Central memory CD4-positive, alpha-beta T cell (primary cell): ENCODE measurements around the gene PSMD2.
A peak's percentile ranks its signal among the peaks of the same experiment; 100 is the strongest.
"Not testable (repeated sequence)": the region's sequence is repeated elsewhere in the genome, so short reads cannot be mapped to it uniquely, and the experiment has no call there.

Experiments
- DNase-seq: peaks from one replicate; pipeline ENCODE4 v3.0.0; 2022

PSMD2 gene

GRCh38 chr3:184317201-184317600 lies 18.2 kb downstream of the PSMD2 start:
- no peak for DNase-seq

- no peak for DNase-seq
Measured at GRCh38 chr3:184320104-184320445, 21.0 kb downstream of the PSMD2 start.

GRCh38 chr3:184321666-184322065 lies 22.6 kb downstream of the PSMD2 start:
- DNase-seq = no peak

- DNase-seq = no peak
Measured at GRCh38 chr3:184322731-184323487, 23.9 kb downstream of the PSMD2 start.

- no peak for DNase-seq
Measured at GRCh38 chr3:184323696-184324095, 24.7 kb downstream of the PSMD2 start.

- no peak for DNase-seq
Measured at GRCh38 chr3:184325269-184325668, 26.2 kb downstream of the PSMD2 start.

- no peak for DNase-seq
Measured at GRCh38 chr3:184325715-184326369, 26.8 kb downstream of the PSMD2 start.

GRCh38 chr3:184327171-184327570 lies 28.1 kb downstream of the PSMD2 start:
- no peak for DNase-seq

- DNase-seq = no peak
Measured at GRCh38 chr3:184328516-184328915, 29.5 kb downstream of the PSMD2 start.

GRCh38 chr3:184332370-184333090 lies 33.5 kb downstream of the PSMD2 start:
- DNase-seq = no peak

- DNase-seq = no peak
Measured at GRCh38 chr3:184333190-184333589, 34.1 kb downstream of the PSMD2 start.

GRCh38 chr3:184333700-184334099 lies 34.7 kb downstream of the PSMD2 start:
- DNase-seq = no peak

- DNase-seq = peak; percentile 32
Measured at GRCh38 chr3:184334470-184335158, 35.6 kb downstream of the PSMD2 start.

- no peak for DNase-seq
Measured at GRCh38 chr3:184335291-184335660, 36.2 kb downstream of the PSMD2 start.

- DNase-seq = peak; percentile 86
Measured at GRCh38 chr3:184335661-184336546, 36.9 kb downstream of the PSMD2 start.

- no peak for DNase-seq
Measured at GRCh38 chr3:184336547-184337398, 37.7 kb downstream of the PSMD2 start.

- no peak for DNase-seq
Measured at GRCh38 chr3:184337399-184337714, 38.3 kb downstream of the PSMD2 start, which contains the start of gene FAM131A. Gene FAM131A (plus strand): TSS chr3:184337600. CDS start chr3:184337631, 31 bp downstream.

- DNase-seq = no peak
Measured at GRCh38 chr3:184337981-184338380, 38.9 kb downstream of the PSMD2 start.

- DNase-seq = no peak
Measured at GRCh38 chr3:184338511-184338945, 39.5 kb downstream of the PSMD2 start.

- no peak for DNase-seq
Measured at GRCh38 chr3:184339001-184339400, 40.0 kb downstream of the PSMD2 start.

- DNase-seq = not testable (repeated sequence)
Measured at GRCh38 chr3:184339451-184340135, 40.6 kb downstream of the PSMD2 start.
